Spleen (tissue), 11 donors: ENCODE measurements around the gene STK4. TPM values are rescaled to one million over a fixed set of nuclear protein-coding genes. Genes with fewer than 3 reads are reported as not detected.

ENCODE experiments used
- DNase-seq: peaks from one replicate; pipeline ENCODE4 v3.0.0-alpha.2; 2020
- H3K27ac ChIP-seq, 8 donors: fragments of 200-600 bp; sonication (generic) in 7 of 8; 1 replicate in 4 of 8; 2 replicates in 4 of 8; pipeline versions ENCODE4 v1.5.0 to v1.8.0; 2016 to 2021; ENCODE audit warnings: inconsistent platforms in 4 of 8, mild to moderate bottlenecking in 4 of 8, moderate library complexity in 1 of 8
- H3K27me3 ChIP-seq, 7 donors: fragments of 200-600 bp; sonication (generic) in 6 of 7; replicated peaks in 1 of 7; 1 replicate in 4 of 7; 2 replicates in 3 of 7; pipeline versions ENCODE4 v1.5.0 to v1.8.0; 2016 to 2021; ENCODE audit warnings: inconsistent platforms in 3 of 7, mild to moderate bottlenecking in 1 of 7
- H3K36me3 ChIP-seq, 6 donors: fragments of 200-600 bp; sonication (generic) in 5 of 6; 1 replicate in 4 of 6; 2 replicates in 2 of 6; pipeline versions ENCODE4 v1.5.0 to v1.8.0; 2016 to 2021; ENCODE audit warnings: inconsistent platforms in 2 of 6
- H3K4me1 ChIP-seq, 6 donors: fragments of 200-600 bp; sonication (generic) in 5 of 6; 1 replicate in 3 of 6; 2 replicates in 3 of 6; pipeline versions ENCODE4 v1.5.0 to v1.8.0; 2016 to 2021; ENCODE audit warnings: inconsistent platforms in 3 of 6
- H3K4me3 ChIP-seq, 8 donors: fragments of 200-600 bp; sonication (generic) in 7 of 8; 1 replicate in 4 of 8; 2 replicates in 4 of 8; pipeline versions ENCODE4 v1.5.0 to v1.8.0; 2016 to 2021; ENCODE audit warnings: inconsistent platforms in 4 of 8, mild to moderate bottlenecking in 4 of 8, moderate library complexity in 2 of 8
- H3K9me3 ChIP-seq, 8 donors: fragments of 200-600 bp; sonication (generic) in 7 of 8; 1 replicate in 4 of 8; 2 replicates in 4 of 8; pipeline versions ENCODE4 v1.5.0 to v1.8.0; 2016 to 2021; ENCODE audit warnings: inconsistent platforms in 4 of 8
- POLR2A ChIP-seq, 3 donors: fragments of 450-650 bp; IDR thresholded peaks; one replicate each; pipeline ENCODE4 v1.5.1; 2017; ENCODE audit warnings: antibody characterized with exemption in 3 of 3, mild to moderate bottlenecking in 1 of 3
- POLR2AphosphoS5 ChIP-seq, 3 donors: sonication (generic); formaldehyde crosslinking; IDR thresholded peaks; one replicate each; pipeline ENCODE4 v1.5.1; 2017; ENCODE audit warnings: antibody characterized with exemption in 3 of 3
- WGBS, 5 donors: extraction: QIAGEN DNeasy Blood & Tissue Kit in 3 of 5; methylation state at CpG; one replicate each; pipeline versions ENCODE4 v1.1.5 to v1.1.7; 2013 to 2018; 5-methylcytosine and 5-hydroxymethylcytosine counted together
- intact Hi-C: fragments of 100-400 bp; cut with DNase I; formaldehyde crosslinking; loops from one replicate; pipeline ENCODE4 v1.15.0; 2023; ENCODE audit warnings: low total_unique reads
- polyA plus RNA-seq, 3 donors: library from polyadenylated mRNA; stranded (reverse); fragments of 200-250 nt; gene quantifications; one replicate each; pipeline ENCODE4 v1.2.1, GENCODE V29; 2013
- total RNA-seq, 7 donors: library from RNA; depleted of rRNA in 3 of 7; stranded (reverse); fragments of >200 nt in 3 of 7; fragmentation: NEBNext Ultra II Directional in 4 of 7; extraction: Animal tissue kit (Norgen Biotek cat#: 25700) in 4 of 7; gene quantifications; one replicate each; pipeline versions ENCODE4 v1.1.0 to v1.2.1, GENCODE V29; 2016 to 2021
- TF ChIP-seq, protein P1 (sequence below), 11 experiments: fragments of 200-600 bp in 7 of 11; fragments of 450-650 bp in 4 of 11; sonication (generic) in 4 of 11; IDR thresholded peaks in 8 of 11; conservative IDR thresholded peaks in 3 of 11; 1 replicate in 7 of 11; 2 replicates in 4 of 11; pipeline versions ENCODE4 v1.4.0 to v1.8.0; 2016 to 2021; ENCODE audit warnings: antibody characterized with exemption in 11 of 11, inconsistent platforms in 4 of 11, mild to moderate bottlenecking in 1 of 11
- donor health status: healthy with polysubstance abuse.
- donor health status: DM: no; HTN: no; CAD: no; lungs with moderate emphysema.
- donor health status: DM: no; HTN: no; CAD: no.
- donor health status: Bipolar disorder and iron deficiency.
- donor health status: healthy.
- donor health status: DM: no; HTN: no; CAD: no.
- donor health status: DM: yes; HTN: yes; CAD: no.

Gene STK4
- total and polyA plus RNA-seq, 10 donors = 19.0 to 241 (median 124) TPM

GRCh38 chr20:44988631-44989171 is 22.4 kb downstream of the STK4 start:
- H3K36me3 ChIP-seq = peaks cover 0 to 65% (median 35%) of the 10 kb centered on the region in 6 donors
- H3K4me1 ChIP-seq = peaks cover 31 to 100% (median 72%) of the 10 kb centered on the region in 6 donors
- WGBS, 5 donors = 77 to 97% (median 91%) methylated on average over 1 of the region's 1 CpG
- TF ChIP-seq POLR2A (IDR thresholded peaks at IDR 0.05) = no peak
- no peak for TF ChIP-seq POLR2AphosphoS5 (IDR thresholded peaks at IDR 0.05)
- TF ChIP-seq, protein P1, sequence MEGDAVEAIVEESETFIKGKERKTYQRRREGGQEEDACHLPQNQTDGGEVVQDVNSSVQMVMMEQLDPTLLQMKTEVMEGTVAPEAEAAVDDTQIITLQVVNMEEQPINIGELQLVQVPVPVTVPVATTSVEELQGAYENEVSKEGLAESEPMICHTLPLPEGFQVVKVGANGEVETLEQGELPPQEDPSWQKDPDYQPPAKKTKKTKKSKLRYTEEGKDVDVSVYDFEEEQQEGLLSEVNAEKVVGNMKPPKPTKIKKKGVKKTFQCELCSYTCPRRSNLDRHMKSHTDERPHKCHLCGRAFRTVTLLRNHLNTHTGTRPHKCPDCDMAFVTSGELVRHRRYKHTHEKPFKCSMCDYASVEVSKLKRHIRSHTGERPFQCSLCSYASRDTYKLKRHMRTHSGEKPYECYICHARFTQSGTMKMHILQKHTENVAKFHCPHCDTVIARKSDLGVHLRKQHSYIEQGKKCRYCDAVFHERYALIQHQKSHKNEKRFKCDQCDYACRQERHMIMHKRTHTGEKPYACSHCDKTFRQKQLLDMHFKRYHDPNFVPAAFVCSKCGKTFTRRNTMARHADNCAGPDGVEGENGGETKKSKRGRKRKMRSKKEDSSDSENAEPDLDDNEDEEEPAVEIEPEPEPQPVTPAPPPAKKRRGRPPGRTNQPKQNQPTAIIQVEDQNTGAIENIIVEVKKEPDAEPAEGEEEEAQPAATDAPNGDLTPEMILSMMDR (IDR thresholded peaks at IDR 0.05 in 8 of 11, conservative IDR thresholded peaks at IDR 0.05 in 3 of 11) = no peak
- no peaks in the 10 kb centered on the region for H3K27me3 ChIP-seq
- H3K9me3 ChIP-seq = no peaks in the 10 kb centered on the region
- no peak overlapping the region for H3K4me3 ChIP-seq
- intact Hi-C loops = no loop called here
- no peak for DNase-seq
- peak overlapping the region in 3 of 8 donors; percentile 2 to 86 (median 12) for H3K27ac ChIP-seq

- Histone ChIP-seq H3K9me3 (no peaks in the 10 kb centered on the region), H3K4me3 (peak overlapping the region in 4 of 8 donors; percentile 0 to 47 (median 12)), H3K27ac (peak overlapping the region; percentile 51 to 86 (median 78)), H3K36me3 (peaks cover 0 to 66% (median 30%) of the 10 kb centered on the region in 6 donors), H3K4me1 (peaks cover 35 to 100% (median 79%) of the 10 kb centered on the region in 6 donors), H3K27me3 (no peaks in the 10 kb centered on the region)
- no peak for TF ChIP-seq POLR2A (IDR thresholded peaks at IDR 0.05)
- TF ChIP-seq, protein P1 (IDR thresholded peaks at IDR 0.05 in 8 of 11, conservative IDR thresholded peaks at IDR 0.05 in 3 of 11) = no peak
- peak in 1 of 3 donors; percentile 38 for TF ChIP-seq POLR2AphosphoS5 (IDR thresholded peaks at IDR 0.05)
- intact Hi-C loops = no loop called here
- no peak for DNase-seq
- 20 to 37% (median 32%) methylated on average over 3 of the region's 3 CpGs for WGBS, 5 donors
Measured at GRCh38 chr20:44990425-44990824, 24.1 kb downstream of the STK4 start.

- H3K36me3 ChIP-seq = peaks cover 0 to 66% (median 30%) of the 10 kb centered on the region in 6 donors
- peak overlapping the region in 5 of 8 donors; percentile 0 to 47 (median 8) for H3K4me3 ChIP-seq
- intact Hi-C loops = no loop called here
- DNase-seq = no peak
- H3K4me1 ChIP-seq = peaks cover 35 to 100% (median 76%) of the 10 kb centered on the region in 6 donors
- no peaks in the 10 kb centered on the region for H3K9me3 ChIP-seq
- H3K27ac ChIP-seq = peak overlapping the region; percentile 51 to 86 (median 78)
- no peak for TF ChIP-seq POLR2A (IDR thresholded peaks at IDR 0.05)
- TF ChIP-seq POLR2AphosphoS5 (IDR thresholded peaks at IDR 0.05) = no peak
- TF ChIP-seq, protein P1 (IDR thresholded peaks at IDR 0.05 in 8 of 11, conservative IDR thresholded peaks at IDR 0.05 in 3 of 11) = no peak
- H3K27me3 ChIP-seq = no peaks in the 10 kb centered on the region
Measured at GRCh38 chr20:44990957-44991356, 24.6 kb downstream of the STK4 start.

GRCh38 chr20:44993343-44993742 is 27.0 kb downstream of the STK4 start:
- TF ChIP-seq POLR2A (IDR thresholded peaks at IDR 0.05) (no peak), POLR2AphosphoS5 (IDR thresholded peaks at IDR 0.05) (no peak)
- TF ChIP-seq, protein P1 (IDR thresholded peaks at IDR 0.05 in 8 of 11, conservative IDR thresholded peaks at IDR 0.05 in 3 of 11) = no peak
- peaks cover 0 to 66% (median 38%) of the 10 kb centered on the region in 6 donors for H3K36me3 ChIP-seq
- no peak for DNase-seq
- no peaks in the 10 kb centered on the region for H3K27me3 ChIP-seq
- peaks cover 40 to 100% (median 72%) of the 10 kb centered on the region in 6 donors for H3K4me1 ChIP-seq
- intact Hi-C loops = no loop called here
- 31 to 57% (median 46%) methylated on average over 3 of the region's 3 CpGs for WGBS, 5 donors
- H3K9me3 ChIP-seq = no peaks in the 10 kb centered on the region
- H3K4me3 ChIP-seq = peak overlapping the region in 2 of 8 donors; percentile 5 to 41
- H3K27ac ChIP-seq = peak overlapping the region in 7 of 8 donors; percentile 66 to 86 (median 78)
